ENCODE measurements around the gene NR2E1. TPM values are rescaled to one million over a fixed set of nuclear protein-coding genes. Genes with fewer than 3 reads are reported as not detected.
A peak's percentile ranks its signal among the peaks of the same experiment; 100 is the strongest.

NR2E1 gene
- total RNA-seq, 1 donor, result not detected

- no peak for DNase-seq (ENCODE audit: low read depth)
- TF ChIP-seq CTCF (IDR thresholded peaks at IDR 0.05; ENCODE audit: insufficient read depth, low read depth, low read length), result no peak
- no peak overlapping the region for H3K4me3 ChIP-seq (ENCODE audit: low read depth, low read length)
These were observed 5.6 kb downstream of the NR2E1 start for GRCh38 chr6:108171291-108171917.

GRCh38 chr6:108171918-108172516 is 6.2 kb downstream of the NR2E1 start:
- no peak for DNase-seq (ENCODE audit: low read depth)
- no peak overlapping the region for H3K4me3 ChIP-seq (ENCODE audit: low read depth, low read length)
- no peak for TF ChIP-seq CTCF (IDR thresholded peaks at IDR 0.05; ENCODE audit: insufficient read depth, low read depth, low read length)

- H3K4me3 ChIP-seq (ENCODE audit: low read depth, low read length), result no peak overlapping the region
- no peak for TF ChIP-seq CTCF (IDR thresholded peaks at IDR 0.05; ENCODE audit: insufficient read depth, low read depth, low read length)
- DNase-seq (ENCODE audit: low read depth), result peak; percentile 30
These were observed 8.8 kb downstream of the NR2E1 start for GRCh38 chr6:108174371-108175175.

GRCh38 chr6:108175176-108175591 is 9.4 kb downstream of the NR2E1 start:
- no peak overlapping the region for H3K4me3 ChIP-seq (ENCODE audit: low read depth, low read length)
- no peak for DNase-seq (ENCODE audit: low read depth)
- TF ChIP-seq CTCF (IDR thresholded peaks at IDR 0.05; ENCODE audit: insufficient read depth, low read depth, low read length), result no peak

- DNase-seq (ENCODE audit: low read depth), result no peak
- TF ChIP-seq CTCF (IDR thresholded peaks at IDR 0.05; ENCODE audit: insufficient read depth, low read depth, low read length), result peak; percentile 14
These were observed 9.9 kb downstream of the NR2E1 start for GRCh38 chr6:108175592-108176279.

GRCh38 chr6:108176281-108177089 is 10.7 kb downstream of the NR2E1 start:
- DNase-seq (ENCODE audit: low read depth), result no peak
- no peak overlapping the region for H3K4me3 ChIP-seq (ENCODE audit: low read depth, low read length)
- TF ChIP-seq CTCF (IDR thresholded peaks at IDR 0.05; ENCODE audit: insufficient read depth, low read depth, low read length), result no peak

More at GRCh38 chr6:108175592-108176279, 9.9 kb downstream of the NR2E1 start:
- H3K4me3 ChIP-seq (ENCODE audit: low read depth, low read length), result no peak overlapping the region
